Smooth muscle cell of the coronary artery (primary cell): Measurements from ENCODE around the gene FTHL17. TPM values are rescaled to one million over a fixed set of nuclear protein-coding genes. Genes with fewer than 3 reads are reported as not detected.

Experiments used
- total RNA-seq: library from RNA; depleted of rRNA; stranded (reverse); fragments of >200 nt; gene quantifications from 2 replicates; pipeline ENCODE4 v1.2.3, GENCODE V29; 2014; ENCODE audit warnings: low replicate concordance

FTHL17 gene
- not detected in 2 replicates for total RNA-seq

DNA sequence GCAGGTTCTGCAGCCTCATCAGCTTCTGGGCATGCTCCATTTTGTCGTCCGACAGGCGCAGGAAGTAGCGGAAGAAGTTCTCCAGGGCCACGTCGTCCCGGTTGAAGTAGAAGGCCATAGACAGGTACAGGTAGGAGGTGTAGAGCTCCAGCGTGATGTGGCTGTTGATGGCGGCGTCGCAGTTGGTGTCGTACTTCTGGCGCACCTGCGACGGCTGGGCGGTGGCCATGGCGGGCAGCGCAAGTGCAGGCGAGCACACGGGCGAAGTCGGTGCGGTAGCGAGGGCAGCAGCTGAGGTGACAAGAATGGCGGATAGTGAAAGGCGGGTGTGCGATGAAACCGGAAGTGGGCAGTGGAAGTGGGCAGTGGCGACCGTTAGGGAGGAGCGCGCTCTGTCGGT is at the start of gene FTHL17:
Gene FTHL17, minus strand, starts transcription at position 317 of the 400 bp plus-strand sequence. Its CDS starts 88 bp downstream, at position 229.

Other genes with a start within 250 kb of the FTHL17 start
- gene TAB3, start 182.8 kb downstream of the FTHL17 start, total RNA-seq: 2.1 and 5.2 TPM in 2 replicates